ENCODE results near the gene ITGAD. TPM values are rescaled to one million over a fixed set of nuclear protein-coding genes. Genes with fewer than 3 reads are reported as not detected.

The ITGAD gene
- total RNA-seq, 2 experiments from 2014 or later: 0.13 to 0.68 TPM

DNA sequence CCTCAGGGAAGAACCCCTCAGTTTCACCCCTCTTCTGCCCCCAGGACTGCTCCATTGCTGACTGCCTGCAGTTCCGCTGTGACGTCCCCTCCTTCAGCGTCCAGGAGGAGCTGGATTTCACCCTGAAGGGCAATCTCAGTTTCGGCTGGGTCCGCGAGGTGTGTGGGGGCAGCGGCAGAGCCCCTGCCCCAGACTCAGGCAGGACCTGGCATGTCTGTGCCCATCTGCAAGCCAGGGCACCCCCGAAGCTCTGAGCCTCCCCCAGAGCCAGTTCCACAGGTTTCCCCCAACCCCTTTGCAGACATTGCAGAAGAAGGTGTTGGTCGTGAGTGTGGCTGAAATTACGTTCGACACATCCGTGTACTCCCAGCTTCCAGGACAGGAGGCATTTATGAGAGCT lies 30.7 kb downstream of the ITGAD start:
- Mint-ChIP-seq H3K27ac (peak overlapping the region; percentile 72), H3K36me3 (ENCODE audit: low read depth) (peaks cover 6% of the 10 kb centered on the region), H3K4me1 (ENCODE audit: low read depth) (peaks cover 69% of the 10 kb centered on the region), H3K27me3 (ENCODE audit: low read depth) (peaks cover 10% of the 10 kb centered on the region), H3K4me3 (no peak overlapping the region), H3K9me3 (ENCODE audit: insufficient read depth) (no peaks in the 10 kb centered on the region)
- no peak for ATAC-seq
- POLR2A ChIA-PET: interaction anchor here (1.3 kb wide), 1 partner anchor 9 kb away, joined by 3 read pairs; no protein-coding TSS in a partner anchor
- CTCF ChIA-PET: no interaction called here
- no peak for DNase-seq

DNA sequence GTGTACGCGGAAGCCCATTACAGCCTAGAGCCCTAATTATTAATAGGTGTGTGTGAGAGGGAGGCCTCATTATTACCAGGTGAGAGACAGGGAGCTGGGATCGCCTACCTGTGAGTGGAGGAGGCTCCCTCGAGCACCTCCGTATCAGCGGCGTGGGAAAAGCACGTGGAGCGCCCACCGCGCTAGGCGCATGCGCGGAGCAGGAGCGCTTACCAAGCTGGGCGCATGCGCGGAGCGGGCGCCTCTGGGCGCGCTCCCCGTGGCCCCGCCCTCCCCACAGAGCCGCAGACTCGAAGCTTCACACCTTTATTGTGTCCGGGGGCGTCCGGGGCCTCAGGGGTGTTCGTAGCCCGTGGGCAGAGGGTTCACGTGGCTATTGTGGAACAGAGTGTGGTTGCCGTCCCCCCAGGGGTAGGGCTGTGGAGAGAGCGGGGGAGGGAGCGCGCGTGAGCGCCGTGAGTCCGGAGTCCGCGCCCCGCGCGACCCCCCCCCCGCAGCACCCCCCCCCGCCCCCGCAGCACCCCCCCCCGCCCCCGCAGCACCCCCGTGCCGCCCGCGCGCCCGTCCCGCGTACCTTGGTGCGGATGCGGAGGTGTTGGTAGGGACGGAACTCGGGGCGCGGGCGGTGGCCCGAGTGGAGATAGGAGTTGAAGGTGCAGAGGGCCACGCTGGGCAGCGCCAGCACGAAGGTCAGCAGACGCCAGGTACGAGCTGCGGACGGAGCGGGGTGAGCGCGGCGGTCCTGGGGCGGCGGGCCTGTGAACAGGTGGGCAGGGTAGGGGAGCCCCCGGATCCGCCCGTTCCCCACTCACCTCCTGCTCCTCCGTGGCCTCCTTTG lies 34.5 kb downstream of the ITGAD start:
- ChIA-PET CTCF (interaction anchor here (1.1 to 3.1 kb wide), 2 partner anchors 28 to 45 kb away, joined by 4 to 11 read pairs; no protein-coding TSS in a partner anchor), POLR2A (no interaction called here)
- Mint-ChIP-seq H3K27me3 (ENCODE audit: low read depth) (peaks cover 10% of the 10 kb centered on the region), H3K27ac (no peak overlapping the region), H3K4me1 (ENCODE audit: low read depth) (peaks cover 59% of the 10 kb centered on the region), H3K36me3 (ENCODE audit: low read depth) (peaks cover 3% of the 10 kb centered on the region), H3K4me3 (no peak overlapping the region), H3K9me3 (ENCODE audit: insufficient read depth) (no peaks in the 10 kb centered on the region)
- ATAC-seq: peak; percentile 35
- DNase-seq: peak; percentile 62

DNA sequence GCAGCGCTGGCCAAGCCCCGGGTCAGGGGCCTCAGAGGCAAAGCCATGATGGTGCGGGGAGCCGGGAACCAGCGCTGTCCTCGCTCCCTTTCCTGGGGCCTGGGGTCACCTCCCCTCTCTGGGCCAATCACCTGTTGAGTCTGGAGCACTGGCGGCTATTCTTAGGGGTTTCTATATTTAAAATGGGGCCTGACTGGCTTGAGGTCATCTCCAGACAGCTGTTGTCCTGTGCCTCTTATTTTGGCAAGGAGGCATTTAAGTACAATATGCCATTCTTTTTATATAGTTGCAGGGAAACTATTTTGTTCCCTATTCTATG lies 35.1 kb downstream of the ITGAD start, which contains the start of gene COX6A2:
Gene COX6A2 (minus strand): TSS at position 82 of the 319 bp plus-strand sequence. CDS start 35 bp downstream, at position 47.
- CTCF ChIA-PET: interaction anchor here (1.2 to 3.1 kb wide), 2 partner anchors 28 to 46 kb away, joined by 6 to 11 read pairs; no protein-coding TSS in a partner anchor
- Mint-ChIP-seq H3K27me3 (ENCODE audit: low read depth) (peaks cover 10% of the 10 kb centered on the region), H3K4me3 (no peak within 1 kb of the TSS), H3K9me3 (ENCODE audit: insufficient read depth) (no peaks in the 10 kb centered on the region), H3K36me3 (ENCODE audit: low read depth) (peaks cover 3% of the 10 kb centered on the region), H3K4me1 (ENCODE audit: low read depth) (peaks cover 53% of the 10 kb centered on the region), H3K27ac (no peak within 1 kb of the TSS)
- ATAC-seq: no peak
- DNase-seq: no peak
- POLR2A ChIA-PET: interaction anchor here (1.2 kb wide), 1 partner anchor 9 kb away, joined by 3 read pairs; no protein-coding TSS in a partner anchor

DNA sequence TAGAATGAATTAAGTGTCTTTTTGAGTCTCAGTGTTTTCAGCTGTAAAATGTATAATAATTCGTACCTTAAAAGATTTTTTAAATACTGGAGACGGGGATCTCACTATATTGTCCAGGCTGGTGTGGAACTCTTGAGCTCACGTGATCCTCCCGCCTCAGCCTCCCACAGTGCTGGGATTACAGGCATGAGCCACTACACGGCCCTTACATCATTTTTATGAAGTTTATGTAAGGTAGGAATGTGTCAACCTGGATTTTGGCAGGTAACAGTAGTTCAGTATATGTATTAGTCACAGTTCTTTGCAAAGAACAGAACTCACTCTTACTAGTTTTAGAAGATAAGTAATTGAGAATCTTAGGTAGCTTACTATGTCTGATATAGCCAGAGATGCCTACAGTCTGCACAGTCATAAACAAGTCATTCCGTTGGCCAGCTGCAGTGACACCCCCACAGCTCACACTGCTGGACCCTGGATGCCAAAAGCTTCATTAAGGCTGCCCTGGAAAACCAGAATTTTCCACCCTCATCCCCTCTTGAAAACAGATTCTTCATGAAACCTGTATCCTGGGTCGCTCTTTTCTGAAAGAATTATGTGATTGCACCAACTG lies 35.6 kb downstream of the ITGAD start:
- POLR2A ChIA-PET: interaction anchor here (1.2 kb wide), 1 partner anchor 9 kb away, joined by 3 read pairs; no protein-coding TSS in a partner anchor
- H3K27ac Mint-ChIP-seq: no peak overlapping the region
- ATAC-seq (no peak), DNase-seq (no peak)
- H3K4me3 Mint-ChIP-seq: no peak overlapping the region
- CTCF ChIA-PET: interaction anchor here (1.2 to 3.1 kb wide), 3 partner anchors 27 to 228 kb away, joined by 3 to 11 read pairs (median 6); no protein-coding TSS in a partner anchor
- peaks cover 10% of the 10 kb centered on the region for H3K27me3 Mint-ChIP-seq (ENCODE audit: low read depth)
- peaks cover 3% of the 10 kb centered on the region for H3K36me3 Mint-ChIP-seq (ENCODE audit: low read depth)
- H3K4me1 Mint-ChIP-seq (ENCODE audit: low read depth): peaks cover 48% of the 10 kb centered on the region
- no peaks in the 10 kb centered on the region for H3K9me3 Mint-ChIP-seq (ENCODE audit: insufficient read depth)

DNA sequence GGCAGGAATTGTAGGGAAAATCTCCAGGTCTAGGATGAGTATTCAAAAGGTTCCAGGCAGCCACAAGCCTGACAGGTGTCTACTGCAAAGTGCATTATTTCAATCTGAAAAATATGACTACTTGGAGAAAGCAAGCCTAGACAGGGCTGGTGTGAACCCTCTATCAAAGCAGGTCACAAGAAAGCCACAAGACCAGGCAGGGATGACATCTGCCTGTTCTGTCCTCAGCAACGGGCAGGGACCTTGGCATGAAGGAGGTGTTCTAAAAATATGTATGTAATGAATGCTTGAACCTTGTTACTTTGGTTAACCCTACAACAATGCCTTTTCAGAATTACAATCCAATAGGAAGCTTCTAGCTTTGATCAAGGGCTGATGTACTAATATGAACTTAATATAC lies 36.2 kb downstream of the ITGAD start:
- Mint-ChIP-seq H3K9me3 (ENCODE audit: insufficient read depth) (no peaks in the 10 kb centered on the region), H3K4me3 (no peak overlapping the region), H3K27ac (no peak overlapping the region), H3K4me1 (ENCODE audit: low read depth) (peaks cover 42% of the 10 kb centered on the region), H3K27me3 (ENCODE audit: low read depth) (peaks cover 10% of the 10 kb centered on the region), H3K36me3 (ENCODE audit: low read depth) (peaks cover 3% of the 10 kb centered on the region)
- CTCF ChIA-PET: interaction anchor here (1.0 to 3.1 kb wide), 4 partner anchors 12 to 229 kb away, joined by 3 to 11 read pairs (median 5); no protein-coding TSS in a partner anchor
- DNase-seq (no peak), ATAC-seq (no peak)
- POLR2A ChIA-PET: interaction anchor here (1.2 kb wide), 1 partner anchor 10 kb away, joined by 3 read pairs; no protein-coding TSS in a partner anchor

DNA sequence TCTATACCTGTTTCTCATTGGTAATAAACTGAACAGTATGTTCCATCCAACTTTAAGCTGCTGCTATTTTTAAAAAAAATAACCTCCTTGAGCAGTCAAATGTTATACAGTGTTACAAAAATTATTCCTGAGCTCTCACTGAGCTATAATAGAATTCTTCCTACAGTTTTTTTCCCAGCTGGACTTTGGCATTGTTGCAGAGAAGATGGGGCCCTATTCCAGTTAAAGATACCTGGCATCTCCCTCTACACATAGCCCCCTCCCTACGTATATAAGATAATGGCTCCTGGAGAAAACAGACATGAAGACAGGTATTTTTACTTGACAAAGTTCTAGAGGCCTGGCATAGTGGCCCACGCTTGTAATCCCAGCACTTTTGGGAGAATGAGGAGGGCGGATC lies 36.7 kb downstream of the ITGAD start:
- peaks cover under 1% of the 10 kb centered on the region for H3K36me3 Mint-ChIP-seq (ENCODE audit: low read depth)
- H3K4me3 Mint-ChIP-seq: no peak overlapping the region
- ATAC-seq (no peak), DNase-seq (no peak)
- ChIA-PET CTCF (interaction anchor here (1.0 to 4.3 kb wide), 4 partner anchors 11 to 229 kb away, joined by 3 to 25 read pairs (median 8); partner anchors contain the start of gene ZNF843), POLR2A (interaction anchor here (2.0 kb wide), 1 partner anchor 249 kb away, joined by 5 read pairs; the partner anchor contains the start of gene FUS)
- H3K27ac Mint-ChIP-seq: no peak overlapping the region
- H3K4me1 Mint-ChIP-seq (ENCODE audit: low read depth): peaks cover 39% of the 10 kb centered on the region
- H3K9me3 Mint-ChIP-seq (ENCODE audit: insufficient read depth): no peaks in the 10 kb centered on the region
- peaks cover 8% of the 10 kb centered on the region for H3K27me3 Mint-ChIP-seq (ENCODE audit: low read depth)

DNA sequence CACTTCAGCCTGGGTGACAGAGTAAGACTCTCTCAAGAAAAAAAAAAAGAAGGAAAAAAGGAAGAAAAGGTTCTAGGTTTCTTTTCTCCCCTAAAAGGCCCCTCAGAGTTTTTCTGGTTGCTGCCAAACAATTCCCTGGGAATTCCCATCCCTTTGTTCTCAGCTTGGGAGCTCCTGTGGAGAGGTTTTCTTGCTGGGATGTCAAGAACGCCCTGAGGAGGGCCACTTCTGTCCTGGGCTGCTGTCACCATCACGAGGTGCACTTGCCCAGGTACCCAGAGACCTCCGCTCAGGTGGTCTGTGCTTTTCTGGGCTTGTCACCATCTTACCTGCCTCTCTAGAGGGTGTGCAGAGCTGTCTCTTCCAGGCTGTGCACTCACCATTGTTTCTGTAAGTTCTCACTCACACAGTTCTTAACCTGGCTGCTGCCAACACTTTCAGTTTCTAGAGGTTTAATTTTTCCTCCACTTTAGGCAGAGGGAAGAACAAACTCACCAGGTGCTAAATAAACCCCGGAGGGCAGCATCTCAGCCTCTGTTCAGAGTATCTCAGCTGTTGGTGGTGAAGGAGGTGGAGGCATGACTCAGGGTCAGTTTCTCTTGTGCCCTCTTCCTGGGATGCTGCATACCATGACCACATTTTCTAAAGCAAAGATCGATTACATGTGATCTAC lies 37.4 kb downstream of the ITGAD start:
- ChIA-PET CTCF (interaction anchor here (1.0 to 4.3 kb wide), 9 partner anchors 8 to 97 kb away, joined by 3 to 25 read pairs (median 4); partner anchors contain the start of gene ZNF843), POLR2A (interaction anchor here (1.0 to 2.0 kb wide), 4 partner anchors 9 to 250 kb away, joined by 3 to 6 read pairs (median 4); partner anchors contain the start of gene FUS)
- peak; percentile 44 for ATAC-seq
- Mint-ChIP-seq H3K4me3 (no peak overlapping the region), H3K27ac (peak overlapping the region; percentile 58), H3K9me3 (ENCODE audit: insufficient read depth) (no peaks in the 10 kb centered on the region), H3K27me3 (ENCODE audit: low read depth) (peaks cover 6% of the 10 kb centered on the region), H3K36me3 (ENCODE audit: low read depth) (no peaks in the 10 kb centered on the region), H3K4me1 (ENCODE audit: low read depth) (peaks cover 37% of the 10 kb centered on the region)
- DNase-seq: no peak

DNA sequence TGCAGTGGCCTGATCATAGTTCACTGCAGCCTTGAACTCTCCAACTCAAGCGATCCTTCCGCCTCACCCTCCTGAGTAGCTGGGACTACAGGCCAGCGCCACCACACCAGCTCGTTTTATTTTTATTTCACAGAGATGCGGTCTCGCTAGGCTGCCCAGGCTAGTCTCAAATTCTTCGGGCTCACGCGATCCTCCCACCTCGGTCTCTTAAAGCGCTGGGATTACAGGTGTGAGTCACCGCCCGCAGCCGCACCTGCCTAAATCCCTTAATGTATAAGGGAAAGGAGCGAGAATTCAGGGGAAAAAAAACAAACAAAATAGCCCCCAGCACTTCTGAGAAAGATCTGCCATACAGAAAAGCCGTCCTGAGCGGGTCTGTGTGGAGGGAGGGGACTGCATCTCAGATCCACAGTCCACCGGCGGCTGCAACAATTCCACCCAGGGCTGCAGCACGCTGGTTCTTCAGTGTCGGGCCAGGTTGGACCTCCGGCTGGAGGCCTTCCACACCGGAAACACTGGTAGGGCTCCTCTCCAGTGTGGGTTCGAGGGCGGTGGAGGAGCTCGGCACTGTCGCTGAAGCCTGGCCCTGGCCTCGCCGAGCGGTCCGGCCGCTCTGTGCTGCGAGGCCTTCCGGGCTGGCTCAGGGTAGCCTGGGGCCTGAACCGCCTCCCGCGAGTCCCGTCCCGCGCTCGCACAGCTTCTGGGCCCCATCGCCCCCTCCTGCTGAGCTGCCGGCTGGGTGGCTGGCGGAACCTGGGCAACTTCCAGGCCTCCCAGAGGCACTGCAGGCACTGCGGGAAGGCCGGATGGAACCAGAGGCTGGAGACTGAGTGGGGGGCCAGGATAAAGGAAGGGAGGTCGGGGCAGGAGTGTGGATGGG lies 42.4 kb downstream of the ITGAD start:
- DNase-seq (no peak), ATAC-seq (no peak)
- peaks cover 24% of the 10 kb centered on the region for H3K4me1 Mint-ChIP-seq (ENCODE audit: low read depth)
- H3K4me3 Mint-ChIP-seq: no peak overlapping the region
- CTCF ChIA-PET: no interaction called here
- POLR2A ChIA-PET: no interaction called here
- no peaks in the 10 kb centered on the region for H3K27me3 Mint-ChIP-seq (ENCODE audit: low read depth)
- H3K27ac Mint-ChIP-seq: no peak overlapping the region
- H3K9me3 Mint-ChIP-seq (ENCODE audit: insufficient read depth): no peaks in the 10 kb centered on the region
- H3K36me3 Mint-ChIP-seq (ENCODE audit: low read depth): no peaks in the 10 kb centered on the region

DNA sequence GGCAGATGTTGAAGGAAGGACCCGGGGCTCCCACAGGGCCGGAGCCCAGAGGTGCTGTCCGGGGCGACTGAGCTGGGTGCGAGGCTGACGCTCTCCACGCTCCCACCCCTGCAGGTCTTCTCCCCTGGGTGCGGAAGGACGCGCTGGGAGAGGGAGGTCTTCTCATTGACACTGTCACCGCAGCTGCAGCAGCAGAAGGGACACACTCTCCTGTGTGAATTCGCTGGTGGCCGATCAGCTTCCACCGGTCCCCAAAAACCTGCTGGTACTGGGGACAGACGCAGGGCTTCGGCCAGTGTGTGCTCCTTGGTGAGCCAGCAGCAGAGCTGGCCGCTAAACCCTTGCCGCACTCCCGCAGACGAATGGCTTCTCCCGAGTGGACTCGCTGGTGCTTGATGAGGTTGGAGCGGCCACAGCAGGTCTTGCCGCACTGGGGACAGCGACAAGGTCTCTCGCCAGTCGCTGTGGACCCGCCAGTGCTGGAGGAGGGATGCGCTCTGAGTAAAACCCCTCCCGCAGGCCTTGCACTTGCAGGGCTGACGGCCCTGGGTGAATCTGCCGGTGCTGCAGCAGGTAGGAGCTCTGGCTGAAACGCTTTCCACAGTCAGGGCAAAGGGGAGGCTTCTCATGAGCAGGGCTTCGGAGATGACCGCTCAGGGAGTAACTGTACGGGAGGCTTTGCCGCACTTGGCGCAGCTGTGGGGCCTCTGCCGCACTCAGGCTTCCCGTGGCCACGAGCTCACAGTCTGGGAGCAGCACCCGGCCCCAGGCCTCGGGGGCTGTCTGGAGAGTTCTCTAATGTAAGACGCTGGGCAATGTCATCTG lies 43.3 kb downstream of the ITGAD start:
- Mint-ChIP-seq H3K36me3 (ENCODE audit: low read depth) (no peaks in the 10 kb centered on the region), H3K4me3 (no peak overlapping the region), H3K9me3 (ENCODE audit: insufficient read depth) (no peaks in the 10 kb centered on the region), H3K27ac (no peak overlapping the region), H3K27me3 (ENCODE audit: low read depth) (no peaks in the 10 kb centered on the region), H3K4me1 (ENCODE audit: low read depth) (peaks cover 21% of the 10 kb centered on the region)
- ChIA-PET POLR2A (no interaction called here), CTCF (no interaction called here)
- ATAC-seq (no peak), DNase-seq (no peak)

DNA sequence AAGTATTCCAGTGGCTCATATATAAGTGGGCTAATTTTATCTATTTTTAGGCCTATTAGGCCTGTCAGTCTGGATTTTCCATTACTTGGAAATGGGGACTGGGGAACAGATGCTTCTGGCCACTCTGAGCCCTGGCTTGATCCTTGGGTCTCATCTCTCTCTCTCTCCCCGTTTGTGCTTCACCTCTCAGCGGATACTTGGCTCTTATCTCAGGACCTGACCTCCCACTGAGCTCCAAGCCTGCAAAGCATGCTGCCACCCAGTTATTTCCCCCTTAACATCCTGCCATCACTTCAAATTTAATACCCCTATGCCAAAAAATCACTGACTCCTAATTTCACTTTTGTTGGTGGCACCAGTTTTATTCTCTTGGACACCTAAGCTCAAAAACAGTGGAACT lies 45.3 kb downstream of the ITGAD start:
- H3K9me3 Mint-ChIP-seq (ENCODE audit: insufficient read depth): no peaks in the 10 kb centered on the region
- H3K36me3 Mint-ChIP-seq (ENCODE audit: low read depth): no peaks in the 10 kb centered on the region
- POLR2A ChIA-PET: interaction anchor here (1.0 kb wide), 1 partner anchor 435 kb away, joined by 3 read pairs; the partner anchor contains the start of gene ZNF267
- H3K27me3 Mint-ChIP-seq (ENCODE audit: low read depth): peaks cover 2% of the 10 kb centered on the region
- CTCF ChIA-PET: interaction anchor here (1.0 to 2.1 kb wide), 4 partner anchors 20 to 238 kb away, joined by 3 to 5 read pairs (median 4); no protein-coding TSS in a partner anchor
- no peak for ATAC-seq
- H3K4me1 Mint-ChIP-seq (ENCODE audit: low read depth): peaks cover 29% of the 10 kb centered on the region
- DNase-seq: no peak
- no peak overlapping the region for H3K4me3 Mint-ChIP-seq
- H3K27ac Mint-ChIP-seq: no peak overlapping the region

All from activated CD8-positive, alpha-beta T cell treated with anti-CD3 and anti-CD28 coated beads, Interleukin-2, amount 10 ng/mL, durations not matched to agents 7 days and 5 days (primary cell).